COLO829 (cell line): ENCODE measurements around the gene APBA2.
"Not testable (repeated sequence)": the region's sequence is repeated elsewhere in the genome, so short reads cannot be mapped to it uniquely, and the experiment has no call there.

Experiments used
- DNase-seq: peaks from one replicate; pipeline ENCODE4 v3.0.0; 2012; ENCODE audit warnings: low spot score

Gene APBA2

GRCh38 chr15:28998511-28998910 is 112.7 kb downstream of the APBA2 start:
- no peak for DNase-seq

GRCh38 chr15:29003191-29003839 is 117.5 kb downstream of the APBA2 start:
- DNase-seq: no peak

GRCh38 chr15:29003840-29004233 is 118.1 kb downstream of the APBA2 start:
- no peak for DNase-seq

- no peak for DNase-seq
Measured at GRCh38 chr15:29005931-29006330, 120.2 kb downstream of the APBA2 start.

GRCh38 chr15:29008846-29009245 is 123.1 kb downstream of the APBA2 start:
- DNase-seq: no peak

- no peak for DNase-seq
Measured at GRCh38 chr15:29012097-29012496, 126.3 kb downstream of the APBA2 start.

GRCh38 chr15:29014493-29014892 is 128.7 kb downstream of the APBA2 start:
- no peak for DNase-seq

- no peak for DNase-seq
Measured at GRCh38 chr15:29016518-29016917, 130.7 kb downstream of the APBA2 start.

- DNase-seq: no peak
Measured at GRCh38 chr15:29018120-29018805, 132.5 kb downstream of the APBA2 start.

- no peak for DNase-seq
Measured at GRCh38 chr15:29018995-29019976, 133.5 kb downstream of the APBA2 start.

GRCh38 chr15:29021857-29022256 is 136.1 kb downstream of the APBA2 start:
- peak; percentile 28 for DNase-seq

GRCh38 chr15:29024662-29025061 is 138.9 kb downstream of the APBA2 start:
- DNase-seq: no peak

- DNase-seq: not testable (repeated sequence)
Measured at GRCh38 chr15:29025411-29025810, 139.6 kb downstream of the APBA2 start.

- not testable (repeated sequence) for DNase-seq
Measured at GRCh38 chr15:29028158-29028557, 142.4 kb downstream of the APBA2 start.

- no peak for DNase-seq
Measured at GRCh38 chr15:29029651-29030195, 143.9 kb downstream of the APBA2 start.

GRCh38 chr15:29031502-29032228 is 145.9 kb downstream of the APBA2 start:
- no peak for DNase-seq

GRCh38 chr15:29032229-29032625 is 146.5 kb downstream of the APBA2 start:
- DNase-seq: no peak

GRCh38 chr15:29032751-29033150 is 147.0 kb downstream of the APBA2 start:
- no peak for DNase-seq

- DNase-seq: no peak
Measured at GRCh38 chr15:29034151-29034550, 148.4 kb downstream of the APBA2 start.

- no peak for DNase-seq
Measured at GRCh38 chr15:29034593-29035335, 149.0 kb downstream of the APBA2 start.
